GM12873 (cell line): ENCODE data around the gene UBE2U.

Experiments
- TF ChIP-seq, protein P1 (sequence below): IDR thresholded peaks from 2 replicates; pipeline ENCODE4 v1.5.1; 2012; ENCODE audit warnings: low read depth, mild to moderate bottlenecking, moderate library complexity, low read length, control low read depth; ENCODE audit not compliant: insufficient read depth; ENCODE audit errors: missing control alignments

UBE2U gene

DNA sequence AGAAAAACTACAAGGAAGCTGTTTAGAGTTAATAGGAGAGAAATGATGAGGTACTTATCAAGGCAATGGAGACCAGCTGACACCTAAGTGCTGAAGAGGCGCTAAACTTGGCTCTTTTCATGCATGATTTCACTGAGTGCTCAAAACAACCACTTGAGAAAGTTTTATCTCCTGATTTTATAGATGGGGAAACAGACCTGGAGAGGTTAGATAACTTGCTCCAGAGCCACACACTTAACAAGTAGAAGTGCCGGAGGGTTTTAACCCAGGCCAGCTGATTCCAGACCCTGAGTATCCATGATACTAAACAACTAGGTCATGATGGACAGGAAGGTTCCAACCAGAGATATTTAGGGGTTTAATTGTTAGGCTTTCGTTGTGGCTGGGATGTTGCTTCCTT, 25.9 kb downstream of the UBE2U start:
- TF ChIP-seq, protein P1, sequence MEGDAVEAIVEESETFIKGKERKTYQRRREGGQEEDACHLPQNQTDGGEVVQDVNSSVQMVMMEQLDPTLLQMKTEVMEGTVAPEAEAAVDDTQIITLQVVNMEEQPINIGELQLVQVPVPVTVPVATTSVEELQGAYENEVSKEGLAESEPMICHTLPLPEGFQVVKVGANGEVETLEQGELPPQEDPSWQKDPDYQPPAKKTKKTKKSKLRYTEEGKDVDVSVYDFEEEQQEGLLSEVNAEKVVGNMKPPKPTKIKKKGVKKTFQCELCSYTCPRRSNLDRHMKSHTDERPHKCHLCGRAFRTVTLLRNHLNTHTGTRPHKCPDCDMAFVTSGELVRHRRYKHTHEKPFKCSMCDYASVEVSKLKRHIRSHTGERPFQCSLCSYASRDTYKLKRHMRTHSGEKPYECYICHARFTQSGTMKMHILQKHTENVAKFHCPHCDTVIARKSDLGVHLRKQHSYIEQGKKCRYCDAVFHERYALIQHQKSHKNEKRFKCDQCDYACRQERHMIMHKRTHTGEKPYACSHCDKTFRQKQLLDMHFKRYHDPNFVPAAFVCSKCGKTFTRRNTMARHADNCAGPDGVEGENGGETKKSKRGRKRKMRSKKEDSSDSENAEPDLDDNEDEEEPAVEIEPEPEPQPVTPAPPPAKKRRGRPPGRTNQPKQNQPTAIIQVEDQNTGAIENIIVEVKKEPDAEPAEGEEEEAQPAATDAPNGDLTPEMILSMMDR: no peak

DNA sequence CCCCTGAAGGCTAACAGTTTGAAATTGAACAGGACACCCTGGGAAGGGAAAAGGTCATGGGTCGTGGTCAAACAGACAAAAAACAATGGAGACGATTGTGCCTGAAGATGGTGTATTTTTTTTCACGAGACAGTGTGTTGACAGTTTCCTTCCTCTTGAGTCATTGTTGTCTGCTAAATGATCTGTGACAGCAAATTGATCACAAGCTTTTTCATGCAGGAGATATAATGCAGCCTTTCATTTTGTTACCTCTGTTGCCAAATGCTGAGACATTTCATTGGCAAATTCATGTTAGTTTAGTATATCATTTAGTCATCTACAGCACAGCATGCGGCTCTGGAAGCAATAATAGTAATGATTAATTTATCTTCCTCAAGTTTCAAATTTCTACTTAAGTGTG, 27.7 kb downstream of the UBE2U start:
- TF ChIP-seq, protein P1: no peak

DNA sequence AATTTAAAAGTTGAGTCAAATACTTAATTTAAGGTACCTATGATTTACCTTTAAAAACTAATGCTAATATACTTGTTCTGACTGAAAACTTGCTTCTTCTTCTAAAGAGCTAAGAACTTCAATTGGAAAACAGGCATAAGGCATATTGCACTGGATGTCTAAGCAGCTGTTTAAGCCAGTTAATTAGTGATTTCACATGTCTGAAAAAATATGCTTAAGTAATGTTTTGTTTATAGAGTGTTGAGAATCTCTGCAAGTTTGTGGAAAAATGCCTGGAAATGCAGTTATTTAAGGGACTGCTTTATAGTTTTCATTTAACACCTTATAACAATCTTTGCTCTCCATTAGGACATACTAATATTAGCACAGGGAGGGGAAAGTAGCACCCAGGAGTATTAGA, 28.2 kb downstream of the UBE2U start:
- TF ChIP-seq, protein P1: no peak

DNA sequence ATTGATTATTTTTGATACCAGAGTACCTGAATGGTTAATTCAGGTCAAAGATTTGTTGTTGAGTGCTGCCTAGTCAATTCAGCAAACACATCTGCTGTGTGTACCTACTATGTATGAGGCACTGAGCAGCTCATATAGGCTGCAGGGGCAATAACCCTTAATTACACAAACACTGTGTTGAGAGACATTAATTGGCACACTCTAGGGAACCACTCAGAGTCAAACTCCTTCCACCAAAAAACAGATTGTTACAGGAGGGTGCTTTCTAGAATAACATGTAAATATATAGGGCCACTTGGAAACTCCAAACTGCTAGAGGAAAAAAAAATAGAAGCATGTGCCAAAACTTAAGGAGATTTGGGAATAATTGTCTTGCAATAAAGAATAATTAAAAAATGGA, 31.3 kb downstream of the UBE2U start:
- TF ChIP-seq, protein P1: no peak

- TF ChIP-seq, protein P1: no peak
Observed at GRCh38 chr1:64235181-64235580, 31.8 kb downstream of the UBE2U start.

DNA sequence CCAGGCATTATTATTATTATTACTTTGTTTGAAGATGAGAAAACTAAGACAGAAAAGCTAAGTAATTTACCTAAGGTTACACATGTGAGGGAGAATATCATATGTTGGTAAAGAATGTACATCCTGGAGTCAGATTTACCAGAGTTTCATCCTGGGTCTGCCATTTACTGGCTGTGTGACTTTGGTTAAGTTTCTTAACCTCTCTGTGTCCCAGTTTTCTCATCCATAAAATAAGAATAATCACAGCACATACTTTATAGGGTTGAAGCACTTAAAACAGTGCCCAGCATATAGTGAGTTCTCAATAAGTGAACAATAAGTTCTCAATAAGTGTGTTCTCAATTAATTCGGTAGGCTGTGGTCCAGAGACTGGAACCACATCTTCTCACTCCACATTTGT, 32.5 kb downstream of the UBE2U start:
- TF ChIP-seq, protein P1: no peak

DNA sequence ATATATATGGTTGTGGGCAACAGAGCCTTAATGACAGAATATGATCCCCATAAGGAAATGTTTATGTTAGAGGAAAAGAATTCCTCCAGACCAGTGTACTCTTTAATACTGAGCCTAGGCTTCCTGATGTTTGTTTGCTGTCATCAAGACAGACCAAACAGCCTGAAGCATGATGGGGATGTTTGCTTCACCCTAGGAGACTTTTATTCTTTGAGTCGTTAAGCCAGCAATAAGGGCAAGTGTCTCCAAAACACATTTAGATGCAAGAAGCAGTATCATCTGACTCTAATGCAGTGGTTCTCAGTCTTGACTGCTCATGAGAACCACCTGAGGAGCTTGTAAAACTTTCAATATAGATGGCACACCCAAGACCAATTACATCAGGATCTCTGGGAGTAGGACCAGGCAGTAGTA, 33.1 kb downstream of the UBE2U start:
- TF ChIP-seq, protein P1: no peak
